SK-N-SH treated with all-trans-retinoic acid at 6 μM for 48 hours (cell line): Measurements from ENCODE around the gene EIF6.

ENCODE experiments used
- ATAC-seq: fragments of 200-7000 bp; cut with Tn5 transposase; 3 replicates; pipeline ENCODE4 v1.9.1; 2020; ENCODE audit warnings: mild to moderate bottlenecking, moderate library complexity
- ARNTL ChIP-seq: fragments of 450-650 bp; formaldehyde crosslinking; IDR thresholded peaks from 2 replicates; pipeline ENCODE4 v1.5.0; 2020; ENCODE audit warnings: low read depth, mild to moderate bottlenecking, moderate library complexity, borderline replicate concordance
- BACH2 ChIP-seq: fragments of 250-450 bp; sonication (Bioruptor Pico); IDR thresholded peaks from 2 replicates; pipeline ENCODE4 v1.9.0; 2021; ENCODE audit warnings: mild to moderate bottlenecking, borderline replicate concordance
- CSDC2 ChIP-seq: fragments of 250-450 bp; sonication (Bioruptor Pico); IDR thresholded peaks from 2 replicates; pipeline ENCODE4 v1.5.0; 2020; ENCODE audit warnings: mild to moderate bottlenecking, moderate library complexity
- CSRNP3 ChIP-seq: fragments of 250-450 bp; sonication (Bioruptor Pico); IDR thresholded peaks from 2 replicates; pipeline ENCODE4 v1.5.1; 2021; ENCODE audit warnings: mild to moderate bottlenecking, moderate library complexity
- ESRRG ChIP-seq: fragments of 250-450 bp; sonication (Bioruptor Pico); IDR thresholded peaks from 2 replicates; pipeline ENCODE4 v1.6.1; 2021; ENCODE audit warnings: mild to moderate bottlenecking
- ISL1 ChIP-seq: fragments of 250-450 bp; sonication (Bioruptor Pico); IDR thresholded peaks from 2 replicates; pipeline ENCODE4 v2.1.2; 2022; ENCODE audit warnings: mild to moderate bottlenecking, moderate library complexity
- OSR1 ChIP-seq: fragments of 250-450 bp; sonication (Bioruptor Pico); IDR thresholded peaks from 2 replicates; pipeline ENCODE4 v1.8.0; 2022; ENCODE audit warnings: moderate library complexity, mild to moderate bottlenecking, inconsistent platforms
- PATZ1 ChIP-seq: fragments of 250-450 bp; sonication (Bioruptor Pico); IDR thresholded peaks from 2 replicates; pipeline ENCODE4 v1.8.0; 2020; ENCODE audit warnings: mild to moderate bottlenecking, moderate library complexity, borderline replicate concordance
- POU6F1 ChIP-seq: fragments of 250-450 bp; sonication (Bioruptor Pico); IDR thresholded peaks from 2 replicates; pipeline ENCODE4 v1.8.0; 2021; ENCODE audit warnings: low read depth, mild to moderate bottlenecking, moderate library complexity, borderline replicate concordance
- PPARA ChIP-seq: fragments of 250-450 bp; sonication (Bioruptor Pico); IDR thresholded peaks from 2 replicates; pipeline ENCODE4 v1.5.0; 2020; ENCODE audit warnings: mild to moderate bottlenecking, borderline replicate concordance
- RARB ChIP-seq: fragments of 250-450 bp; sonication (Bioruptor Pico); IDR thresholded peaks from 2 replicates; pipeline ENCODE4 v1.8.0; 2021; ENCODE audit warnings: mild to moderate bottlenecking, moderate library complexity
- SNAI2 ChIP-seq: fragments of 250-450 bp; sonication (Bioruptor Pico); IDR thresholded peaks from 2 replicates; pipeline ENCODE4 v1.5.0; 2020; ENCODE audit warnings: mild to moderate bottlenecking, moderate library complexity
- TCF4 ChIP-seq: fragments of 250-450 bp; sonication (Bioruptor Pico); IDR thresholded peaks from 2 replicates; pipeline ENCODE4 v1.8.0; 2021; ENCODE audit warnings: mild to moderate bottlenecking, moderate library complexity, borderline replicate concordance
- TOX ChIP-seq: fragments of 250-450 bp; sonication (Bioruptor Pico); IDR thresholded peaks from 2 replicates; pipeline ENCODE4 v1.8.0; 2021; ENCODE audit warnings: mild to moderate bottlenecking, moderate library complexity, borderline replicate concordance
- TSHZ2 ChIP-seq: fragments of 250-450 bp; sonication (Bioruptor Pico); IDR thresholded peaks from 2 replicates; pipeline ENCODE4 v1.5.0; 2020; ENCODE audit warnings: mild to moderate bottlenecking, moderate library complexity
- ZC3H10 ChIP-seq: fragments of 250-450 bp; sonication (Bioruptor Pico); IDR thresholded peaks from 2 replicates; pipeline ENCODE4 v1.5.1; 2021; ENCODE audit warnings: mild to moderate bottlenecking, moderate library complexity
- ZFP30 ChIP-seq: fragments of 450-650 bp; formaldehyde crosslinking; IDR thresholded peaks from 2 replicates; pipeline ENCODE4 v1.5.0; 2022; ENCODE audit warnings: mild to moderate bottlenecking, moderate library complexity
- ZNF565 ChIP-seq: fragments of 450-650 bp; formaldehyde crosslinking; conservative IDR thresholded peaks from 2 replicates; pipeline ENCODE4 v1.5.0; 2020; ENCODE audit warnings: low read depth, mild to moderate bottlenecking, moderate library complexity
- ZNF70 ChIP-seq: fragments of 450-650 bp; formaldehyde crosslinking; IDR thresholded peaks from 2 replicates; pipeline ENCODE4 v1.5.0; 2020; ENCODE audit warnings: mild to moderate bottlenecking, moderate library complexity
- ZNF8 ChIP-seq: fragments of 450-650 bp; formaldehyde crosslinking; IDR thresholded peaks from 2 replicates; pipeline ENCODE4 v1.5.0; 2020; ENCODE audit warnings: mild to moderate bottlenecking, moderate library complexity

EIF6 gene

GRCh38 chr20:35277127-35277526, 7.4 kb downstream of the EIF6 start:
- TF ChIP-seq BACH2 (CRISPR knock-in tag) (no peak), OSR1 (CRISPR knock-in tag) (no peak), POU6F1 (CRISPR knock-in tag) (no peak), CSRNP3 (CRISPR knock-in tag) (no peak), ESRRG (no peak), SNAI2 (no peak)
- peak; percentile 22 for ATAC-seq

- TF ChIP-seq ISL1 = no peak
- no peak for TF ChIP-seq CSDC2 (CRISPR knock-in tag)
- no peak for TF ChIP-seq TOX (CRISPR knock-in tag)
- TF ChIP-seq ZC3H10 = no peak
- no peak for TF ChIP-seq CSRNP3 (CRISPR knock-in tag)
- TF ChIP-seq ZFP30 (CRISPR knock-in tag) = no peak
- no peak for ATAC-seq
Observed at GRCh38 chr20:35276408-35276807, 8.2 kb downstream of the EIF6 start.

GRCh38 chr20:35275741-35276251, 8.8 kb downstream of the EIF6 start:
- no peak for ATAC-seq
- TF ChIP-seq ESRRG (no peak), TCF4 (no peak), ZNF70 (no peak), ISL1 (no peak), ZNF565 (CRISPR knock-in tag) (no peak), ZFP30 (CRISPR knock-in tag) (no peak), TSHZ2 (no peak), SNAI2 (no peak), BACH2 (CRISPR knock-in tag) (no peak), PPARA (CRISPR knock-in tag) (no peak), ARNTL (CRISPR knock-in tag) (no peak)

- ATAC-seq = no peak
- TF ChIP-seq ZC3H10 = no peak
- no peak for TF ChIP-seq ZNF8 (CRISPR knock-in tag)
- TF ChIP-seq TOX (CRISPR knock-in tag) = no peak
- TF ChIP-seq CSRNP3 (CRISPR knock-in tag) = no peak
- TF ChIP-seq PATZ1 (CRISPR knock-in tag) = no peak
- TF ChIP-seq TCF4 = no peak
- no peak for TF ChIP-seq ZNF70
- no peak for TF ChIP-seq PPARA (CRISPR knock-in tag)
- TF ChIP-seq RARB = no peak
- TF ChIP-seq BACH2 (CRISPR knock-in tag) = no peak
Observed at GRCh38 chr20:35274172-35275092, 10.1 kb downstream of the EIF6 start.
